Natural killer cell (primary cell): ENCODE results near the gene RPS2. TPM values are rescaled to one million over a fixed set of nuclear protein-coding genes. Genes with fewer than 3 reads are reported as not detected.

ENCODE experiments used
- ATAC-seq, 3 donors: fragments of 150-1000 bp in 2 of 3; fragments of 200-7000 bp in 1 of 3; cut with Tn5 transposase; 1 replicate in 1 of 3; 2 replicates in 2 of 3; pipeline ENCODE4 v1.10.0; 2021; ENCODE audit warnings: mild to moderate bottlenecking in 2 of 3, moderate library complexity in 2 of 3
- DNase-seq, 2 donors: peaks; one replicate each; pipeline versions ENCODE4 v3.0.0 to v3.0.0-alpha.2; 2013 to 2021; ENCODE audit warnings: mixed read lengths in 1 of 2
- H3K27ac ChIP-seq: one replicate; pipeline ENCODE4 v1.5.1; 2013; ENCODE audit warnings: mild to moderate bottlenecking, low read length
- H3K27me3 ChIP-seq: one replicate; pipeline ENCODE4 v1.6.1; 2013; ENCODE audit warnings: low read length; ENCODE audit not compliant: control insufficient read depth, insufficient read depth
- H3K36me3 ChIP-seq: one replicate; pipeline ENCODE4 v1.6.1; 2013; ENCODE audit warnings: low read length; ENCODE audit not compliant: control insufficient read depth, insufficient read depth
- H3K4me1 ChIP-seq: one replicate; pipeline ENCODE4 v1.6.1; 2013; ENCODE audit warnings: low read length; ENCODE audit not compliant: control insufficient read depth, insufficient read depth
- H3K4me3 ChIP-seq: one replicate; pipeline ENCODE4 v1.5.1; 2013; ENCODE audit warnings: low read length
- H3K9me3 ChIP-seq: one replicate; pipeline ENCODE4 v1.6.1; 2013; ENCODE audit warnings: low read length; ENCODE audit not compliant: control insufficient read depth, insufficient read depth
- H3K27ac Mint-ChIP-seq, 2 donors: one replicate each; pipeline ENCODE4 v1.8.0; 2022; ENCODE audit warnings: mild to moderate bottlenecking in 2 of 2, mixed read lengths in 2 of 2, moderate library complexity in 1 of 2
- H3K27me3 Mint-ChIP-seq, 2 donors: one replicate each; pipeline ENCODE4 v1.8.0; 2022; ENCODE audit warnings: low read depth in 2 of 2, mixed read lengths in 2 of 2
- H3K36me3 Mint-ChIP-seq: one replicate; pipeline ENCODE4 v1.8.0; 2022; ENCODE audit warnings: mixed read lengths
- H3K4me1 Mint-ChIP-seq, 2 donors: one replicate each; pipeline ENCODE4 v1.8.0; 2022; ENCODE audit warnings: mixed read lengths in 2 of 2
- H3K4me3 Mint-ChIP-seq: one replicate; pipeline ENCODE4 v1.8.0; 2022; ENCODE audit warnings: mild to moderate bottlenecking, moderate library complexity, mixed read lengths
- H3K9me3 Mint-ChIP-seq, 2 donors: one replicate each; pipeline ENCODE4 v1.8.0; 2022; ENCODE audit warnings: mixed read lengths in 2 of 2
- CTCF ChIP-seq: fragments of 200-600 bp; IDR thresholded peaks from one replicate; pipeline ENCODE4 v1.8.0; 2022; ENCODE audit warnings: antibody characterized with exemption
- WGBS: methylation state at CpG from one replicate; pipeline ENCODE4 v1.1.7; 2013; ENCODE audit warnings: missing lambda C conversion rate; ENCODE audit not compliant: insufficient coverage; 5-methylcytosine and 5-hydroxymethylcytosine counted together
- intact Hi-C: fragments of 100-400 bp; cut with micrococcal nuclease; formaldehyde crosslinking; loops from one replicate; pipeline ENCODE4 v1.14.2; 2022
- total RNA-seq, 4 donors: library from RNA; stranded (reverse); fragments of 120-200 nt in 1 of 4; gene quantifications; one replicate each; pipeline versions ENCODE4 v1.2.3 to v1.2.4, GENCODE V29; 2013 to 2022

Gene RPS2
- total RNA-seq, 3 donors from 2014 or later (not counting 1 experiment from before 2014, with no cell fraction given): 1,124 to 1,385 (median 1,274) TPM

GRCh38 chr16:2004795-2005517 is 40.3 kb upstream of the RPS2 start:
- no peaks in the 10 kb centered on the region for H3K9me3 ChIP-seq
- peaks cover 30% of the 10 kb centered on the region for H3K36me3 ChIP-seq
- Mint-ChIP-seq H3K4me1 (peaks cover 23 to 50% of the 10 kb centered on the region in 2 donors), H3K27me3 (no peaks in the 10 kb centered on the region), H3K27ac (no peak overlapping the region), H3K36me3 (no peaks in the 10 kb centered on the region), H3K4me3 (no peak overlapping the region), H3K9me3 (no peaks in the 10 kb centered on the region)
- no peak for TF ChIP-seq CTCF
- H3K27me3 ChIP-seq: no peaks in the 10 kb centered on the region
- H3K4me3 ChIP-seq: no peak overlapping the region
- DNase-seq (no peak), ATAC-seq (no peak)
- no peak overlapping the region for H3K27ac ChIP-seq
- H3K4me1 ChIP-seq: peaks cover 55% of the 10 kb centered on the region
- intact Hi-C loops: loop anchor here (10.0 kb wide), 2 partner anchors 480 to 660 kb away; no protein-coding TSS in a partner anchor
- WGBS: 83% methylated on average over 34 of the region's 34 CpGs

GRCh38 chr16:2003827-2004641 is 39.4 kb upstream of the RPS2 start:
- H3K9me3 ChIP-seq: no peaks in the 10 kb centered on the region
- no peak overlapping the region for H3K4me3 ChIP-seq
- TF ChIP-seq CTCF: peak; percentile 89
- H3K9me3 Mint-ChIP-seq: no peaks in the 10 kb centered on the region
- ATAC-seq (peak; percentile 95 to 98 (median 96)), DNase-seq (peak; percentile 83 to 89)
- peaks cover 52% of the 10 kb centered on the region for H3K4me1 ChIP-seq
- H3K4me3 Mint-ChIP-seq: no peak overlapping the region
- H3K27ac Mint-ChIP-seq: no peak overlapping the region
- no peaks in the 10 kb centered on the region for H3K27me3 Mint-ChIP-seq
- intact Hi-C loops: loop anchor here (10.0 kb wide), 2 partner anchors 481 to 661 kb away; no protein-coding TSS in a partner anchor
- H3K4me1 Mint-ChIP-seq: peaks cover 21 to 48% of the 10 kb centered on the region in 2 donors
- 50% methylated on average over 36 of the region's 36 CpGs for WGBS
- no peak overlapping the region for H3K27ac ChIP-seq
- no peaks in the 10 kb centered on the region for H3K36me3 Mint-ChIP-seq
- peaks cover 35% of the 10 kb centered on the region for H3K36me3 ChIP-seq
- H3K27me3 ChIP-seq: no peaks in the 10 kb centered on the region

- WGBS: 82% methylated on average over 7 of the region's 8 CpGs
Observed at GRCh38 chr16:2003231-2003826, 38.7 kb upstream of the RPS2 start.

More at GRCh38 chr16:2003231-2003826, 38.7 kb upstream of the RPS2 start:
- H3K27ac Mint-ChIP-seq: no peak overlapping the region
- no peaks in the 10 kb centered on the region for H3K36me3 Mint-ChIP-seq
- peaks cover 45% of the 10 kb centered on the region for H3K4me1 ChIP-seq
- H3K27ac ChIP-seq: no peak overlapping the region
- no peaks in the 10 kb centered on the region for H3K27me3 ChIP-seq
- H3K4me1 Mint-ChIP-seq: peaks cover 16 to 41% of the 10 kb centered on the region in 2 donors
- no peaks in the 10 kb centered on the region for H3K9me3 Mint-ChIP-seq
- TF ChIP-seq CTCF: no peak
- intact Hi-C loops: loop anchor here (10.0 kb wide), 2 partner anchors 481 to 661 kb away; no protein-coding TSS in a partner anchor
- H3K36me3 ChIP-seq: peaks cover 39% of the 10 kb centered on the region
- ATAC-seq: no peak
- DNase-seq: no peak
- H3K4me3 ChIP-seq: no peak overlapping the region
- H3K4me3 Mint-ChIP-seq: no peak overlapping the region
- no peaks in the 10 kb centered on the region for H3K9me3 ChIP-seq
- H3K27me3 Mint-ChIP-seq: no peaks in the 10 kb centered on the region
